HEK293 (cell line): ENCODE results near the gene ARIH2.

Experiments
- CTCF ChIA-PET: fragments of 350-600 bp; formaldehyde crosslinking; extraction: SDS; loops from one replicate; lab custom pipeline; 2021; ENCODE audit warnings: antibody characterized with exemption; lab: Yijun Ruan, JAX
- POLR2A ChIA-PET: fragments of 300-600 bp; formaldehyde crosslinking; extraction: SDS; loops from one replicate; lab custom pipeline; 2020; ENCODE audit warnings: antibody characterized with exemption, inconsistent platforms; lab: Yijun Ruan, JAX
- H3K27ac ChIP-seq: fragments of 200-500 bp; sonication (Bioruptor generic); 2 replicates; pipeline ENCODE4 v1.5.1; 2014; ENCODE audit warnings: low read depth, low read length, control low read depth, inconsistent platforms; ENCODE audit errors: extremely low read depth
- H3K36me3 ChIP-seq, 2 experiments: fragments of 200-500 bp in 1 of 2; sonication (Bioruptor generic) in 1 of 2; 1 replicate in 1 of 2; 2 replicates in 1 of 2; pipeline ENCODE4 v1.5.1; 2014 to 2017; ENCODE audit warnings: inconsistent platforms in 2 of 2, low read length in 2 of 2; ENCODE audit not compliant: control insufficient read depth in 2 of 2, insufficient read depth in 1 of 2
- H3K4me1 ChIP-seq: fragments of 200-500 bp; sonication (Bioruptor generic); 2 replicates; pipeline ENCODE4 v1.5.1; 2014; ENCODE audit warnings: mild to moderate bottlenecking, low read length, inconsistent platforms; ENCODE audit not compliant: control insufficient read depth, insufficient read depth
- H3K4me3 ChIP-seq: 2 replicates; pipeline ENCODE4 v1.5.1; 2011; ENCODE audit warnings: low read depth, mild to moderate bottlenecking, control low read depth, low read length, moderate library complexity
- H3K9me3 ChIP-seq: fragments of 200-500 bp; sonication (Bioruptor generic); 2 replicates; pipeline ENCODE4 v1.5.1; 2014; ENCODE audit warnings: low read depth, low read length, inconsistent platforms; ENCODE audit not compliant: control insufficient read depth, insufficient read depth
- PATZ1 ChIP-seq: fragments of 450-650 bp; formaldehyde crosslinking; IDR thresholded peaks from 2 replicates; pipeline ENCODE4 v1.5.1; 2016; ENCODE audit warnings: missing biosample characterization, missing genetic modification characterization
- SP3 ChIP-seq: fragments of 450-650 bp; formaldehyde crosslinking; IDR thresholded peaks from 2 replicates; pipeline ENCODE4 v1.5.1; 2016; ENCODE audit warnings: missing biosample characterization, missing genetic modification characterization
- ZBTB20 ChIP-seq: fragments of 450-650 bp; formaldehyde crosslinking; IDR thresholded peaks from 2 replicates; pipeline ENCODE4 v1.5.1; 2016; ENCODE audit warnings: missing biosample characterization, missing genetic modification characterization
- ZBTB8A ChIP-seq: fragments of 450-650 bp; formaldehyde crosslinking; IDR thresholded peaks from 2 replicates; pipeline ENCODE4 v1.5.1; 2016; ENCODE audit warnings: missing biosample characterization, missing genetic modification characterization
- ZNF121 ChIP-seq: fragments of 450-650 bp; formaldehyde crosslinking; IDR thresholded peaks from 2 replicates; pipeline ENCODE4 v1.5.1; 2016; ENCODE audit warnings: missing biosample characterization, missing genetic modification characterization
- ZNF133 ChIP-seq: fragments of 450-650 bp; formaldehyde crosslinking; IDR thresholded peaks from 2 replicates; pipeline ENCODE4 v1.5.1; 2016; ENCODE audit warnings: missing biosample characterization, missing genetic modification characterization
- ZNF174 ChIP-seq: fragments of 450-650 bp; formaldehyde crosslinking; IDR thresholded peaks from 2 replicates; pipeline ENCODE4 v1.5.0; 2017; ENCODE audit warnings: missing biosample characterization, mild to moderate bottlenecking, missing genetic modification characterization
- ZNF423 ChIP-seq: fragments of 450-650 bp; formaldehyde crosslinking; IDR thresholded peaks from 2 replicates; pipeline ENCODE4 v1.5.1; 2016; ENCODE audit warnings: missing biosample characterization, missing genetic modification characterization
- ZNF549 ChIP-seq: fragments of 450-650 bp; IDR thresholded peaks from 2 replicates; pipeline ENCODE4 v1.5.1; 2018; ENCODE audit warnings: missing biosample characterization, missing genetic modification characterization, mild to moderate bottlenecking, inconsistent platforms, moderate library complexity
- ZNF585B ChIP-seq: fragments of 450-650 bp; formaldehyde crosslinking; IDR thresholded peaks from 2 replicates; pipeline ENCODE4 v1.5.1; 2016; ENCODE audit warnings: missing biosample characterization, missing genetic modification characterization
- ZNF677 ChIP-seq: fragments of 450-650 bp; IDR thresholded peaks from 2 replicates; pipeline ENCODE4 v1.5.0; 2018; ENCODE audit warnings: missing biosample characterization, mild to moderate bottlenecking, missing genetic modification characterization, moderate library complexity
- ZSCAN16 ChIP-seq: fragments of 450-650 bp; formaldehyde crosslinking; IDR thresholded peaks from 2 replicates; pipeline ENCODE4 v1.5.1; 2016; ENCODE audit warnings: missing biosample characterization, missing genetic modification characterization
- ZSCAN30 ChIP-seq: fragments of 450-650 bp; IDR thresholded peaks from 2 replicates; pipeline ENCODE4 v1.5.1; 2018; ENCODE audit warnings: missing biosample characterization, mild to moderate bottlenecking, missing genetic modification characterization, moderate library complexity
- TF ChIP-seq, protein P1 (sequence below): fragments of 450-650 bp; formaldehyde crosslinking; conservative IDR thresholded peaks from 2 replicates; pipeline ENCODE4 v1.5.1; 2016; ENCODE audit warnings: low read depth, missing biosample characterization, missing genetic modification characterization
- TF ChIP-seq, protein P2 (sequence below): fragments of 450-650 bp; formaldehyde crosslinking; IDR thresholded peaks from 2 replicates; pipeline ENCODE4 v1.5.1; 2016; ENCODE audit warnings: missing biosample characterization, missing genetic modification characterization

Gene ARIH2

GRCh38 chr3:48930590-48930989, 11.9 kb downstream of the ARIH2 start:
- CTCF ChIA-PET = interaction anchor here (1.1 kb wide), 1 partner anchor 195 kb away, joined by 4 read pairs; no protein-coding TSS in a partner anchor
- TF ChIP-seq, protein P1, sequence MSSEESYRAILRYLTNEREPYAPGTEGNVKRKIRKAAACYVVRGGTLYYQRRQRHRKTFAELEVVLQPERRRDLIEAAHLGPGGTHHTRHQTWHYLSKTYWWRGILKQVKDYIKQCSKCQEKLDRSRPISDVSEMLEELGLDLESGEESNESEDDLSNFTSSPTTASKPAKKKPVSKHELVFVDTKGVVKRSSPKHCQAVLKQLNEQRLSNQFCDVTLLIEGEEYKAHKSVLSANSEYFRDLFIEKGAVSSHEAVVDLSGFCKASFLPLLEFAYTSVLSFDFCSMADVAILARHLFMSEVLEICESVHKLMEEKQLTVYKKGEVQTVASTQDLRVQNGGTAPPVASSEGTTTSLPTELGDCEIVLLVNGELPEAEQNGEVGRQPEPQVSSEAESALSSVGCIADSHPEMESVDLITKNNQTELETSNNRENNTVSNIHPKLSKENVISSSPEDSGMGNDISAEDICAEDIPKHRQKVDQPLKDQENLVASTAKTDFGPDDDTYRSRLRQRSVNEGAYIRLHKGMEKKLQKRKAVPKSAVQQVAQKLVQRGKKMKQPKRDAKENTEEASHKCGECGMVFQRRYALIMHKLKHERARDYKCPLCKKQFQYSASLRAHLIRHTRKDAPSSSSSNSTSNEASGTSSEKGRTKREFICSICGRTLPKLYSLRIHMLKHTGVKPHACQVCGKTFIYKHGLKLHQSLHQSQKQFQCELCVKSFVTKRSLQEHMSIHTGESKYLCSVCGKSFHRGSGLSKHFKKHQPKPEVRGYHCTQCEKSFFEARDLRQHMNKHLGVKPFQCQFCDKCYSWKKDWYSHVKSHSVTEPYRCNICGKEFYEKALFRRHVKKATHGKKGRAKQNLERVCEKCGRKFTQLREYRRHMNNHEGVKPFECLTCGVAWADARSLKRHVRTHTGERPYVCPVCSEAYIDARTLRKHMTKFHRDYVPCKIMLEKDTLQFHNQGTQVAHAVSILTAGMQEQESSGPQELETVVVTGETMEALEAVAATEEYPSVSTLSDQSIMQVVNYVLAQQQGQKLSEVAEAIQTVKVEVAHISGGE = no peak
- TF ChIP-seq ZNF585B (tag by site-specific recombination) = no peak
- POLR2A ChIA-PET = interaction anchor here (1.2 kb wide), 1 partner anchor 99 kb away, joined by 3 read pairs; the partner anchor contains the start of gene IMPDH2
- H3K9me3 ChIP-seq = no peaks in the 10 kb centered on the region
- H3K27ac ChIP-seq = no peak overlapping the region
- peaks cover 11% of the 10 kb centered on the region for H3K4me1 ChIP-seq
- peaks cover 6 to 81% of the 10 kb centered on the region in 2 experiments; a peak in 2 of 3 replicates for H3K36me3 ChIP-seq
- no peak overlapping the region for H3K4me3 ChIP-seq

DNA sequence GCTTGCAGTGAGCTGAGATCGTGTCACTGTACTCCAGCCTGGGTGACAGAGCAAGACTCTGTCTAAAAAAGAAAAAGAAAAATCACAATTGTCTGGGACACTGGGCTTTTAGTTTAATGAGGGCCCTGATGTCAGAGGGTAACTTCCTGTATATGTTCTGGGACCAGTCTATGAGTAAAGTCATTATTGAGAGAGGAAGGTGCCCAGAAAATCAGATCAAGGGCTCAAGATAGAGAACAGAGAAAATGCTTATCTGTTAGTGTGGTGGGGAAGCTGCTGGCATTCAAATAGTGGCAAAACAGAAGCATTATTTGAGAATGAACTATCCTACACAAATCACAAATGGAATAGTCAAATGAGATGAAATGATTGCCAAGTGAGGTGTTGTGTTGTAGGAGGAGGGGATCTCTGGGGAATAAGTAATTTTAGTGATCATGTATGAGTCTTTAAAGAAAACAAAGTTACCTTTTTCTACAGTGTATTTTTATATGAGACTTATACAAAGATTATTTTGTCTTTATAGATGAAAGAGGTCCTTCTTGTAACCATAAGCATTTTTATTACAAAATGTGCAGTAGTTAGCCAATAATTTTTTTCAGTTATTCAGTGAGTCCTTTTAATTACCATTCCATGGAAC, 13.4 kb downstream of the ARIH2 start:
- no peak overlapping the region for H3K27ac ChIP-seq
- H3K4me3 ChIP-seq = no peak overlapping the region
- POLR2A ChIA-PET = no interaction called here
- H3K36me3 ChIP-seq = peaks cover 3 to 72% of the 10 kb centered on the region in 2 experiments; a peak in 2 of 3 replicates
- peaks cover 8% of the 10 kb centered on the region; the same call in 1 of the 2 replicates for H3K4me1 ChIP-seq
- no peaks in the 10 kb centered on the region for H3K9me3 ChIP-seq
- CTCF ChIA-PET = interaction anchor here (0.5 to 1.3 kb wide), 4 partner anchors 18 to 513 kb away, joined by 3 to 4 read pairs (median 4); no protein-coding TSS in a partner anchor
- no peak for TF ChIP-seq ZNF174 (tag by site-specific recombination)
- no peak for TF ChIP-seq PATZ1 (tag by site-specific recombination)
- no peak for TF ChIP-seq ZBTB20 (tag by site-specific recombination)
- TF ChIP-seq ZNF423 (tag by site-specific recombination) = no peak
- TF ChIP-seq, protein P2, sequence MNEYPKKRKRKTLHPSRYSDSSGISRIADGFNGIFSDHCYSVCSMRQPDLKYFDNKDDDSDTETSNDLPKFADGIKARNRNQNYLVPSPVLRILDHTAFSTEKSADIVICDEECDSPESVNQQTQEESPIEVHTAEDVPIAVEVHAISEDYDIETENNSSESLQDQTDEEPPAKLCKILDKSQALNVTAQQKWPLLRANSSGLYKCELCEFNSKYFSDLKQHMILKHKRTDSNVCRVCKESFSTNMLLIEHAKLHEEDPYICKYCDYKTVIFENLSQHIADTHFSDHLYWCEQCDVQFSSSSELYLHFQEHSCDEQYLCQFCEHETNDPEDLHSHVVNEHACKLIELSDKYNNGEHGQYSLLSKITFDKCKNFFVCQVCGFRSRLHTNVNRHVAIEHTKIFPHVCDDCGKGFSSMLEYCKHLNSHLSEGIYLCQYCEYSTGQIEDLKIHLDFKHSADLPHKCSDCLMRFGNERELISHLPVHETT (tag by site-specific recombination) = no peak
- no peak for TF ChIP-seq SP3 (tag by site-specific recombination)
- TF ChIP-seq ZNF121 = no peak
- TF ChIP-seq ZSCAN30 (tag by site-specific recombination) = no peak
- no peak for TF ChIP-seq ZNF133 (tag by site-specific recombination)
- TF ChIP-seq ZSCAN16 (tag by site-specific recombination) = no peak
- TF ChIP-seq ZBTB8A (tag by site-specific recombination) = no peak
- TF ChIP-seq ZNF677 (tag by site-specific recombination) = no peak
- no peak for TF ChIP-seq ZNF549 (tag by site-specific recombination)
